ENCODE data around the gene SYT8.

SYT8 gene

GRCh38 chr11:1844221-1845094 lies 9.7 kb downstream of the SYT8 start:
- no peaks in the 10 kb centered on the region for H3F3A ChIP-seq (ENCODE audit: insufficient read depth, low read length)
- H4K20me1 ChIP-seq (ENCODE audit: insufficient read depth, low read length): no peaks in the 10 kb centered on the region
- H3K9me2 ChIP-seq (ENCODE audit: low read depth, low read length): no peaks in the 10 kb centered on the region
- no peak overlapping the region for H3K9ac ChIP-seq (ENCODE audit: low read length)
- no peaks in the 10 kb centered on the region for H3K36me3 ChIP-seq (ENCODE audit: insufficient read depth, low read length)
- H3K79me2 ChIP-seq (ENCODE audit: insufficient read depth, low read length): no peaks in the 10 kb centered on the region
- peaks cover 16% of the 10 kb centered on the region for H3K4me1 ChIP-seq (ENCODE audit: insufficient read depth, low read length, severe bottlenecking)
- no peak overlapping the region for H2AFZ ChIP-seq (ENCODE audit: low read length)
- no peak overlapping the region for H3K27ac ChIP-seq (ENCODE audit: low read depth, low read length, poor library complexity, severe bottlenecking)
- no peak for TF ChIP-seq CTCF (IDR thresholded peaks at IDR 0.05; ENCODE audit: low read length)
- no peak for TF ChIP-seq EZH2 (IDR thresholded peaks at IDR 0.05; ENCODE audit: borderline replicate concordance, low read length)
- H3K4me2 ChIP-seq (ENCODE audit: low read length): no peak overlapping the region; the same call in 1 of the 2 replicates
- H3K4me3 ChIP-seq (ENCODE audit: low read depth, low read length, poor library complexity, severe bottlenecking): no peak overlapping the region
- H3K9me3 ChIP-seq (ENCODE audit: low read length): no peaks in the 10 kb centered on the region
- no peaks in the 10 kb centered on the region for H3K27me3 ChIP-seq (ENCODE audit: insufficient read depth, low read length)

- no peak overlapping the region for H3K27ac ChIP-seq (ENCODE audit: low read depth, low read length, poor library complexity, severe bottlenecking)
- no peaks in the 10 kb centered on the region for H3K9me2 ChIP-seq (ENCODE audit: low read depth, low read length)
- no peaks in the 10 kb centered on the region for H3K27me3 ChIP-seq (ENCODE audit: insufficient read depth, low read length)
- H3K4me1 ChIP-seq (ENCODE audit: insufficient read depth, low read length, severe bottlenecking): peaks cover 16% of the 10 kb centered on the region
- no peaks in the 10 kb centered on the region for H3K9me3 ChIP-seq (ENCODE audit: low read length)
- no peak overlapping the region for H3K4me2 ChIP-seq (ENCODE audit: low read length)
- H3K36me3 ChIP-seq (ENCODE audit: insufficient read depth, low read length): no peaks in the 10 kb centered on the region
- H2AFZ ChIP-seq (ENCODE audit: low read length): no peak overlapping the region
- no peaks in the 10 kb centered on the region for H3F3A ChIP-seq (ENCODE audit: insufficient read depth, low read length)
- H3K79me2 ChIP-seq (ENCODE audit: insufficient read depth, low read length): no peaks in the 10 kb centered on the region
- H4K20me1 ChIP-seq (ENCODE audit: insufficient read depth, low read length): no peaks in the 10 kb centered on the region
- H3K4me3 ChIP-seq (ENCODE audit: low read depth, low read length, poor library complexity, severe bottlenecking): no peak overlapping the region
- TF ChIP-seq EZH2 (IDR thresholded peaks at IDR 0.05; ENCODE audit: borderline replicate concordance, low read length) (no peak), CTCF (IDR thresholded peaks at IDR 0.05; ENCODE audit: low read length) (no peak)
- no peak overlapping the region for H3K9ac ChIP-seq (ENCODE audit: low read length)
Observed at GRCh38 chr11:1845095-1845429, 10.3 kb downstream of the SYT8 start.

- H3K9me2 ChIP-seq (ENCODE audit: low read depth, low read length): no peaks in the 10 kb centered on the region
- no peaks in the 10 kb centered on the region for H4K20me1 ChIP-seq (ENCODE audit: insufficient read depth, low read length)
- H3K9me3 ChIP-seq (ENCODE audit: low read length): no peaks in the 10 kb centered on the region
- H3K9ac ChIP-seq (ENCODE audit: low read length): no peak overlapping the region
- no peak overlapping the region for H3K27ac ChIP-seq (ENCODE audit: low read depth, low read length, poor library complexity, severe bottlenecking)
- peaks cover 16% of the 10 kb centered on the region for H3K4me1 ChIP-seq (ENCODE audit: insufficient read depth, low read length, severe bottlenecking)
- no peak overlapping the region for H2AFZ ChIP-seq (ENCODE audit: low read length)
- H3K4me2 ChIP-seq (ENCODE audit: low read length): no peak overlapping the region
- no peaks in the 10 kb centered on the region for H3K36me3 ChIP-seq (ENCODE audit: insufficient read depth, low read length)
- H3F3A ChIP-seq (ENCODE audit: insufficient read depth, low read length): no peaks in the 10 kb centered on the region
- H3K4me3 ChIP-seq (ENCODE audit: low read depth, low read length, poor library complexity, severe bottlenecking): no peak overlapping the region
- H3K27me3 ChIP-seq (ENCODE audit: insufficient read depth, low read length): no peaks in the 10 kb centered on the region
- TF ChIP-seq EZH2 (IDR thresholded peaks at IDR 0.05; ENCODE audit: borderline replicate concordance, low read length) (no peak), CTCF (IDR thresholded peaks at IDR 0.05; ENCODE audit: low read length) (no peak)
- no peaks in the 10 kb centered on the region for H3K79me2 ChIP-seq (ENCODE audit: insufficient read depth, low read length)
Observed at GRCh38 chr11:1845561-1846452, 11.0 kb downstream of the SYT8 start.

Data from OCI-LY1 (cell line).